Measurements from ENCODE around the gene TBXAS1.

The TBXAS1 gene

DNA sequence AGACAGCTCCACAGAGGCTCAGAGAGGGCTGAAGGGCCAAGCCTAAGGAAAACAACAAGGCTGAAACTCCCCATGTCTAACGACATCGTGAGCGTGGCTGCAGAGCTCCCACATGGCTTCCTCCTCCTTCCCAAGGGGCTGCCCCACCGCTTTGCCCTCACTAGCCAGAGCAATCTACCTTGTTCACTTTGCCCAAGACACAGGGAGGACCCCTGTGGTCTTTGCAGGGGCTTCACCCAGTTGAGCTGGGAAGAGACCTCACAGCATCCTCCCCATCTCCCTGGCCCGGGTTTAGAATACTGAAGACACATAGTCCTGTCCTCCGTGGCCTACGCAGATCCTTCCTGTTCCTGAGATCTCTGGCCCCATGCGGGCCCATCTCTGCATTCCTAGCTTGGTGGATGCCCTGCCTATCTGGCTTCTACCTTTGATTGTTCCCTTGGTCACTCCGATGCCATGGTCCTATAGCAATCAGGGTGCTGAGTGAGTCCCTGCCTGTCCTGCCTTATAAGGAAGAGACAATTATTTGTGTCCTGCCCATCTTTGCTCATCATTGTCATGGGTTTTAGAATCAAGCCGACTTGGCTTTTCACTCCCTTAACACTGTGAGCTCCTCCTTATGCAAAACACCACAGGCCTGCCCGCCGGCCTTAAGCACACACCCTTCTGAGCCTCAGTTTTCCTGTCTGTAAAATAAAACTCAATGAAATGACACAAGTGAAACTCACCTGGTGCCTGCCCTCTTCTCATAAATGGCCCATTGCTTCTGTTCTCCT is 160.5 kb downstream of the TBXAS1 start:
- TF ChIP-seq, protein P1, sequence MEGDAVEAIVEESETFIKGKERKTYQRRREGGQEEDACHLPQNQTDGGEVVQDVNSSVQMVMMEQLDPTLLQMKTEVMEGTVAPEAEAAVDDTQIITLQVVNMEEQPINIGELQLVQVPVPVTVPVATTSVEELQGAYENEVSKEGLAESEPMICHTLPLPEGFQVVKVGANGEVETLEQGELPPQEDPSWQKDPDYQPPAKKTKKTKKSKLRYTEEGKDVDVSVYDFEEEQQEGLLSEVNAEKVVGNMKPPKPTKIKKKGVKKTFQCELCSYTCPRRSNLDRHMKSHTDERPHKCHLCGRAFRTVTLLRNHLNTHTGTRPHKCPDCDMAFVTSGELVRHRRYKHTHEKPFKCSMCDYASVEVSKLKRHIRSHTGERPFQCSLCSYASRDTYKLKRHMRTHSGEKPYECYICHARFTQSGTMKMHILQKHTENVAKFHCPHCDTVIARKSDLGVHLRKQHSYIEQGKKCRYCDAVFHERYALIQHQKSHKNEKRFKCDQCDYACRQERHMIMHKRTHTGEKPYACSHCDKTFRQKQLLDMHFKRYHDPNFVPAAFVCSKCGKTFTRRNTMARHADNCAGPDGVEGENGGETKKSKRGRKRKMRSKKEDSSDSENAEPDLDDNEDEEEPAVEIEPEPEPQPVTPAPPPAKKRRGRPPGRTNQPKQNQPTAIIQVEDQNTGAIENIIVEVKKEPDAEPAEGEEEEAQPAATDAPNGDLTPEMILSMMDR (IDR thresholded peaks at IDR 0.05; ENCODE audit: control insufficient read depth, extremely low read depth, insufficient read depth), result no peak
- no peak overlapping the region for H3K4me3 ChIP-seq (ENCODE audit: low read depth, low read length)
- no peak for DNase-seq (ENCODE audit: low read depth)

DNA sequence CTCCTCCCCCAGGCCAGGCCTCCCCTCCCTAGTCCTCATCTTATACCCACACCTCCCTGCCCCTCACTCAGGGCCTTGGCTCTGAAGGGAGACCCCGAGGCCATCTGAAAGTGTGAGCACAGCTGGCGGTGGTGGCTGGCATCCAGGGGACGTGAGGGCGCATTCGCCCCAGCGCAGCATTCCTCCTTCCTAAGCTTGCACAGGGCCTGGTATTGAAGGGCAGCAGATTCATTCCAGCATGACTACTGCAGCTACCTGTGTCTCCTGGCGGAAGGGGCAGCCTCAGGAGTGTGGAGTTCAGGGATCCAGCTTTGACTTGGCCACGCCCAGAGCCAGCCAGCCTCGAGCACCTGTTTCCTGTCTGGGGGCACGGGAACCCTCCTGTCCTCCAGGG is 161.1 kb downstream of the TBXAS1 start:
- DNase-seq (ENCODE audit: low read depth), result no peak
- H3K4me3 ChIP-seq (ENCODE audit: low read depth, low read length), result no peak overlapping the region
- TF ChIP-seq, protein P1 (IDR thresholded peaks at IDR 0.05; ENCODE audit: control insufficient read depth, extremely low read depth, insufficient read depth), result no peak

DNA sequence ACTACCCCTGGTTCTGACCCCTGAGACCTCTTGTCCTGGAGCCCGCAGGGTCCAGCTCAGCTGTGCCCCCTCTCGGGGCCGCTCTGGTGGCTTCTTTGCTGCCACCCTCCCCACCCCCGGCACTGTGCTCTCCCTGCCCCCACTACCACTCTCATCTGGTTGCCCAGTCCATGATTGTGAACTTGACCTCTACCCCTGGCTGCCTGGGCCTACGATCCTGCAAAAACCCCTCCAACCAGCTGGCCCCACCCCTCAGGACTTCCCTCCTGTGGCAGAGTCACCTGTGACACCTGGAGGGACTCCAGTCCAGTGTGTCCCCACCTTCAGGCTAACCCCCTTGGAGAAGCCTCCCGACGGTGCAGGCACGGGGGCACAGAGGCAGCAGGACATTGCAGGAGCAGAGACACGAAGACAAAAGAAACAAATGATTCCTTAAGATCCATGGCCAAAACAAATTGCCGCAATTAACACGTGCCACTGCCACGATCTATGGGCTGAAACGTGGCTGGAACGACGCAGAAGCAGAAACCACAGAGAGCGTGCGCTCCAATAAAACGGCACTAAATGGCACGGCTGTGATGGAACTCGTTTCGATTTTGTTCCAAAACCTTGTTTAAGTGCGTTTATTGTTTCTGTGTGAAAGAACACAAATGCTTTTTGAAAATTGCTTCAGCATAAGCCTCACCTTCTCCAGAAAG is 161.7 kb downstream of the TBXAS1 start:
- TF ChIP-seq, protein P1 (IDR thresholded peaks at IDR 0.05; ENCODE audit: control insufficient read depth, extremely low read depth, insufficient read depth), result no peak
- no peak for DNase-seq (ENCODE audit: low read depth)

DNA sequence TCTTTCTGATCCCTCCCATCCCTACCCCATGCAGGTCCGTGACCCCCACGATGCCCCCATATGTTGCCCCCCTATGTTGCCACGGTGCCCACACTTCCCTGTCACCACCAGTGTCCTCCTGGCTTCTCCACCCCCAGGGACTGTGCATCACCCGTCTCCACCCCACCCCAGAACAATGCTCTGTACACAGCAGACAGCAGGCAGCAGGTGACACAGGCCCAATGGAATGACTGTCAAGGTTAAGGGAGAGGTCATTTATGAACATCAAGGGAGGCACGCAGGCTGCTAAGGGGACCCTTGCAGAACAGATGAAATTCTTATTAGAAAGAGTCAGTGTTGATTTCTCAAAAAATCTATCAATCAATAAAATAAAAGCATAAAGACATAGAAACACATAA is 162.2 kb downstream of the TBXAS1 start:
- TF ChIP-seq, protein P1 (IDR thresholded peaks at IDR 0.05; ENCODE audit: control insufficient read depth, extremely low read depth, insufficient read depth), result no peak
- H3K4me3 ChIP-seq (ENCODE audit: low read depth, low read length), result no peak overlapping the region
- no peak for DNase-seq (ENCODE audit: low read depth)

More for the DNA sequence above, 161.7 kb downstream of the TBXAS1 start:
- no peak overlapping the region for H3K4me3 ChIP-seq (ENCODE audit: low read depth, low read length)

DNA sequence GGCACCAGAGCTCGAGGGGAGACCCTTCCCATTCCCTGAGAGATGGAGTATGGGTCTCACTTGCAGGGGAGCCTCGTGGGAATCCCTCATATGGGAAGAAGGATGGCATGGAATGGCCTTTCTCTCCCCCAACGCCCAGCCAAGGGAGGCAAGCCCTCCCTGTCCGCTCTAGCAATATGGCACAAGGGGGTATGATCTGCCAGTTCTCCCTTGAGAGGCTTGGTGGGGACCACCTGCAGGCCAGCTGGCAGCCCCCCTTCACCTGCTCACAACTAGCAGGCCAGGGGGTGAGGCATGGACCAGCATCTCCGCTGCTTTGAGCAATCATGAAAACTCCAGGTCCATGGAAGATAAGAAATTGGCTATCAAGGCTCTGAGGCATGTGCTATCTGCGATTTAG is 162.8 kb downstream of the TBXAS1 start:
- DNase-seq (ENCODE audit: low read depth), result no peak
- H3K4me3 ChIP-seq (ENCODE audit: low read depth, low read length), result no peak overlapping the region
- TF ChIP-seq, protein P1 (IDR thresholded peaks at IDR 0.05; ENCODE audit: control insufficient read depth, extremely low read depth, insufficient read depth), result no peak

DNA sequence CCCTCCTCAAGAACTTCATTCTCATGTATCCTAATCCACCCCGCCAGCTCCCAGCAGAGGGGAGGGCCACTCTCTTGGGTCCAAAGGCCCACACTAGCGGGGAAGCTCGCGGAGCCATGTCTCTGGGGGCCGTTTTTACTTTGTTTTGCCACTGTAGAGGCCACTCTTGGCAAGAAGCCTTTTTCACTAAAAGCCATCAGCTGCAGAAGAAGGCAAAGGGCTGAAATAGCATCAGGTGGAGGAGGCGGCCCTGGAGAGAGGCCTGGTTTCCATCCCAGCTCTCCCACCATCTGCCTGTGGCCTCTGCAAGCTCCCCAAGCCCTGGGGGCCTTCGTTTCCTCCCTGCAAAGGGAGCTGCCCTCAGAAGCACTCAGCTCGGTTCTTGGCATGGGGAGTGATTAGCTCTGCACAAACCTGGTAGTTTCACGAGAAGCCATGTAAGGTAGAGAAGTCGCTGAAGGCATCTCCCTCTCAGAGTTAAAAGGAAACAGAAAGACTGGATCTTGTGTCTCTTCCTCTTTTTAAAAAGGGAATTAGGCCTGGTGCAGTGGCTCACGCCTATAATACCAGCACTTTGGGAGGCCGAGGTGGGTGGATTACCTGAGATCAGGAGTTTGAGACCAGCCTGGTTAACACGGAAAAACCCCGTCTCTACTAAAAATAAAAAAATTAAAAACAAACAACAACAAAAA is 163.4 kb downstream of the TBXAS1 start:
- H3K4me3 ChIP-seq (ENCODE audit: low read depth, low read length), result no peak overlapping the region
- no peak for DNase-seq (ENCODE audit: low read depth)
- TF ChIP-seq, protein P1 (IDR thresholded peaks at IDR 0.05; ENCODE audit: control insufficient read depth, extremely low read depth, insufficient read depth), result no peak

Data from LNCaP clone FGC (cell line).